Posterior cingulate gyrus (tissue), 11 donors: Measurements from ENCODE around the gene ACOT8.
A peak's percentile ranks its signal among the peaks of the same experiment; 100 is the strongest.
"Not testable (repeated sequence)": the region's sequence is repeated elsewhere in the genome, so short reads cannot be mapped to it uniquely, and the experiment has no call there.

Source experiments
- DNase-seq, 10 donors: peaks; one replicate each; pipeline versions ENCODE4 v3.0.0 to v3.0.0-alpha.2; 2020 to 2021; ENCODE audit warnings: mixed read lengths in 3 of 10
- intact Hi-C: fragments of 100-400 bp; cut with DNase I; formaldehyde crosslinking; loops from one replicate; pipeline ENCODE4 v1.15.1; 2023

The ACOT8 gene

GRCh38 chr20:45890077-45890984 lies 33.1 kb upstream of the ACOT8 start:
- peak; percentile 49 to 96 (median 73) for DNase-seq
- intact Hi-C loops, result loop anchor here (2.0 to 5.0 kb wide), 2 partner anchors 42 to 78 kb away; partner anchors contain the start of genes PCIF1 and UBE2C

- intact Hi-C loops, result no loop called here
- peak in 1 of 10 donors; percentile 47 for DNase-seq
These were observed 31.5 kb upstream of the ACOT8 start for GRCh38 chr20:45888681-45889080.

- peak in 1 of 10 donors; percentile 50 for DNase-seq
These were observed 30.1 kb upstream of the ACOT8 start, which contains the start of gene SPATA25 for GRCh38 chr20:45887346-45887715. SPATA25 (minus strand) TSS chr20:45887622; CDS start chr20:45887590, 32 bp downstream.

GRCh38 chr20:45886590-45887345 lies 29.6 kb upstream of the ACOT8 start:
- intact Hi-C loops, result no loop called here
- DNase-seq, result peak in 1 of 10 donors; percentile 64

More at GRCh38 chr20:45887346-45887715, 30.1 kb upstream of the ACOT8 start, which contains the start of gene SPATA25:
- intact Hi-C loops, result no loop called here

- DNase-seq, result peak in 1 of 10 donors; percentile 50
- intact Hi-C loops, result no loop called here
These were observed 25.9 kb upstream of the ACOT8 start for GRCh38 chr20:45883100-45883469.

GRCh38 chr20:45882469-45883099 lies 25.4 kb upstream of the ACOT8 start:
- peak in 1 of 10 donors; percentile 65 for DNase-seq
- intact Hi-C loops, result no loop called here

GRCh38 chr20:45880988-45881788 lies 24.0 kb upstream of the ACOT8 start, which contains the start of gene ZSWIM1:
ZSWIM1 (plus strand) TSS chr20:45881227; CDS start chr20:45882593, 1,366 bp downstream.
- intact Hi-C loops, result loop anchor here (1.0 kb wide), 1 partner anchor 24 kb away; the partner anchor contains the start of genes ACOT8 and ZSWIM3
- peak; percentile 98 to 100 (median 100) for DNase-seq

- intact Hi-C loops, result no loop called here
- peak in 3 of 10 donors; percentile 11 to 88 (median 53) for DNase-seq
These were observed 21.0 kb upstream of the ACOT8 start for GRCh38 chr20:45878076-45878761.

GRCh38 chr20:45874576-45874975 lies 17.4 kb upstream of the ACOT8 start:
- no peak for DNase-seq
- intact Hi-C loops, result no loop called here

- intact Hi-C loops, DNase-seq: not testable (repeated sequence)
These were observed 16.9 kb upstream of the ACOT8 start for GRCh38 chr20:45874104-45874481.

GRCh38 chr20:45873409-45874103 lies 16.4 kb upstream of the ACOT8 start:
- intact Hi-C loops, result no loop called here
- no peak for DNase-seq

GRCh38 chr20:45872626-45873025 lies 15.4 kb upstream of the ACOT8 start:
- intact Hi-C loops, result no loop called here
- no peak for DNase-seq

GRCh38 chr20:45867819-45868176 lies 10.6 kb upstream of the ACOT8 start:
- DNase-seq, result no peak
- intact Hi-C loops, result no loop called here

GRCh38 chr20:45867136-45867818 lies 10.1 kb upstream of the ACOT8 start:
- no peak for DNase-seq
- intact Hi-C loops, result no loop called here

- intact Hi-C loops, result no loop called here
- DNase-seq, result no peak
These were observed 9.3 kb upstream of the ACOT8 start for GRCh38 chr20:45866454-45866853.

- intact Hi-C loops, result no loop called here
These were observed 6.6 kb upstream of the ACOT8 start for GRCh38 chr20:45863543-45864470.

More at GRCh38 chr20:45863543-45864470, 6.6 kb upstream of the ACOT8 start:
- no peak for DNase-seq
